Activated naive CD4-positive, alpha-beta T cell treated with anti-CD3 and anti-CD28 coated beads, Interleukin-2, amount 50 U/mL, for 24 hours (primary cell): ENCODE measurements around the gene TMEM59L.
A peak's percentile ranks its signal among the peaks of the same experiment; 100 is the strongest.

ENCODE experiments used
- H3K27ac Mint-ChIP-seq: one replicate; pipeline ENCODE4 v1.8.0; 2021; ENCODE audit warnings: mild to moderate bottlenecking, mixed read lengths
- H3K27me3 Mint-ChIP-seq: one replicate; pipeline ENCODE4 v1.8.0; 2021; ENCODE audit warnings: mixed read lengths
- H3K36me3 Mint-ChIP-seq: one replicate; pipeline ENCODE4 v1.8.0; 2021; ENCODE audit warnings: mixed read lengths
- H3K4me1 Mint-ChIP-seq: one replicate; pipeline ENCODE4 v1.8.0; 2021; ENCODE audit warnings: mixed read lengths
- H3K4me3 Mint-ChIP-seq: one replicate; pipeline ENCODE4 v1.8.0; 2021; ENCODE audit warnings: mild to moderate bottlenecking, mixed read lengths
- H3K9me3 Mint-ChIP-seq: one replicate; pipeline ENCODE4 v1.8.0; 2021; ENCODE audit warnings: mixed read lengths

The TMEM59L gene

DNA sequence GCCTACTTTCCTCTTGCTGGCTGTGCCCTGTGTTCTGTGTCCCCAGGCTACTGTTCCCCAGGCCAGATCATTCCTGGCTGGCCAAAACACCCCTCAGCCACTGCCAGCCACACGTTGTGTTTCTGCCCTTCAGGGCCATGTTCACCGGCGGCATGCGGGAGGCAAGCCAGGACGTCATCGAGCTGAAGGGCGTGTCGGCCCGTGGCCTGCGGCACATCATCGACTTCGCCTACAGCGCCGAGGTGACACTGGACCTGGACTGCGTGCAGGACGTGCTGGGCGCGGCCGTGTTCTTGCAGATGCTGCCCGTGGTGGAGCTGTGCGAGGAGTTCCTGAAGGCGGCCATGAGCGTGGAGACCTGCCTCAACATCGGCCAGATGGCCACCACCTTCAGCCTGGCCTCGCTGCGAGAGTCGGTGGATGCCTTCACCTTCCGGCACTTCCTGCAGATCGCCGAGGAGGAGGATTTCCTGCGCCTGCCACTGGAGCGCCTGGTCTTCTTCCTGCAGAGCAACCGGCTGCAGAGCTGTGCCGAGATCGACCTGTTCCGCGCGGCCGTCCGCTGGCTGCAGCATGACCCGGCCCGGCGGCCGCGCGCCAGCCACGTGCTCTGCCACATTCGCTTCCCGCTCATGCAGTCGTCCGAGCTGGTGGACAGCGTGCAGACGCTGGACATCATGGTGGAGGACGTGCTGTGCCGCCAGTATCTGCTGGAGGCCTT, 55.0 kb downstream of the TMEM59L start:
- Mint-ChIP-seq H3K27me3 (no peaks in the 10 kb centered on the region), H3K9me3 (no peaks in the 10 kb centered on the region), H3K27ac (no peak overlapping the region), H3K4me3 (no peak overlapping the region), H3K4me1 (peaks cover 14% of the 10 kb centered on the region), H3K36me3 (no peaks in the 10 kb centered on the region)

DNA sequence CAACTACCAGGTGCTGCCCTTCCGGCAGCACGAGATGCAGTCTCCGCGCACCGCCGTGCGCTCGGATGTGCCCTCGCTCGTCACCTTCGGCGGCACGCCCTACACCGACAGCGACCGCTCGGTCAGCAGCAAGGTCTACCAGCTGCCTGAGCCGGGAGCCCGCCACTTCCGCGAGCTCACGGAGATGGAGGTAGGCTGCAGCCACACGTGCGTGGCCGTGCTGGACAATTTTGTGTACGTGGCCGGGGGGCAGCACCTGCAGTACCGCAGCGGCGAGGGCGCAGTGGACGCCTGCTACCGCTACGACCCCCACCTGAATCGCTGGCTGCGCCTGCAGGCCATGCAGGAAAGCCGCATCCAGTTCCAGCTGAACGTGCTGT, 55.6 kb downstream of the TMEM59L start:
- H3K9me3 Mint-ChIP-seq: no peaks in the 10 kb centered on the region
- H3K27me3 Mint-ChIP-seq: no peaks in the 10 kb centered on the region
- H3K4me1 Mint-ChIP-seq: peaks cover 9% of the 10 kb centered on the region
- no peak overlapping the region for H3K4me3 Mint-ChIP-seq
- H3K36me3 Mint-ChIP-seq: no peaks in the 10 kb centered on the region
- no peak overlapping the region for H3K27ac Mint-ChIP-seq

DNA sequence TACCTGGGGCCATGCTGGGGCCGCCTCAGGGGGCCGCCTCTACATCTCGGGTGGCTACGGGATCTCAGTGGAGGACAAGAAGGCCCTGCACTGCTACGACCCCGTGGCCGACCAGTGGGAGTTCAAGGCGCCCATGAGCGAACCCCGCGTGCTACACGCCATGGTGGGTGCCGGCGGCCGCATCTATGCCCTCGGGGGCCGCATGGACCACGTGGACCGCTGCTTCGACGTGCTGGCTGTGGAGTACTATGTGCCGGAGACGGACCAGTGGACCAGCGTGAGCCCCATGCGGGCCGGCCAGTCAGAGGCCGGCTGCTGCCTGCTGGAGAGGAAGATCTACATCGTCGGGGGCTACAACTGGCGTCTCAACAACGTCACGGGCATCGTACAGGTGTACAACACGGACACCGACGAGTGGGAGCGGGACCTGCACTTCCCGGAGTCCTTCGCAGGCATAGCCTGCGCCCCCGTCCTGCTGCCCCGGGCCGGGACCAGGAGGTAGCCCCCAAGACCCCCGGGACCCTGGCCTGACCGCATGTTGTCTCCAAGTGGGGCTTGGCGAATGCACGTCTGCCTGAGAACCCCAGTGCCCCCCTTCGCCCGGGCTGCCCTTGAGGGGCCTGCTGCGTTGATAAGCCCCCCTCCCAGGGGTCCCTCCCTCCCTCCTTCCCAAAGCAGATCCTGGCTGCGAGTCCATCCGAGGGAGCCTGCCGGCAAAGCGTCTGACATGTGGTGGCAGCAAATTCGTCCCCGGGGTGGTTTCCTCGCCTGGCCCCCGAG, 56.3 kb downstream of the TMEM59L start:
- Mint-ChIP-seq H3K4me3 (no peak overlapping the region), H3K4me1 (peaks cover 4% of the 10 kb centered on the region), H3K27me3 (no peaks in the 10 kb centered on the region), H3K27ac (no peak overlapping the region), H3K9me3 (no peaks in the 10 kb centered on the region), H3K36me3 (no peaks in the 10 kb centered on the region)

DNA sequence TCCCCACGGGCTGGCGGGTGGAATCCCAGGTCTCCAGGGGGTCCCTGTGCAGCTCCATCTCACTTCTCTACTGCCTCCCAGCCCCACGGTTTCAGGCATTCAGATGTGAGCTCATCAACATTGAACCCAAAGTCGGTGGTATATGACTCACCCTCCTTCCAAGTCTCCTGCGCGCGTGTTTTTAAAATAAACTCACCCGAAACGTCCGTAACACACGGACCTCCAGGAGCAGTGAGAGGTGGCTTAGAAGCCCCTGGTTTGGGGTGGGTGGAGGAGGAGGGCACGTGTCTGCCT, 56.8 kb downstream of the TMEM59L start:
- no peaks in the 10 kb centered on the region for H3K4me1 Mint-ChIP-seq
- no peak overlapping the region for H3K4me3 Mint-ChIP-seq
- no peaks in the 10 kb centered on the region for H3K27me3 Mint-ChIP-seq
- no peaks in the 10 kb centered on the region for H3K36me3 Mint-ChIP-seq
- no peak overlapping the region for H3K27ac Mint-ChIP-seq
- H3K9me3 Mint-ChIP-seq: no peaks in the 10 kb centered on the region

DNA sequence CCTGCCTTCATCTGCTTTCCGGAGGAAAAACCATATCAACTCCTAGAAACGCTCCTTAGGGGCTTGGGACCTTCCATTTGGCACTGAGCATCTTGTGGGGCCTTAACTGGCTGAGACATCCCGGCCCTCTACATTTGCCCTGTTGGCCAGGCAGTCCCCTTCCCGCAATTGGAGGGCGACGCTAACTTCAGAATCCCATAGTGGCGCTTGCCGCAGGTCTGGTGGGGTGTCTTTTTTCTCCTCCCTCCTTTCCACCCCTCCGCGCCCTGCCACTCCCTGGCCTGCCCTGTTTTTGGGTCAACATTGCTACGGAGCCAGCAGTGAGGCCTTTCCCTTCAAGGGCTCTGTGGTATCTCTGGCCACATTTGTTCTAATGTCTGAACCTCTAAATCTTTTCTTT, 57.2 kb downstream of the TMEM59L start:
- peak overlapping the region; percentile 57 for H3K27ac Mint-ChIP-seq
- no peaks in the 10 kb centered on the region for H3K36me3 Mint-ChIP-seq
- H3K4me1 Mint-ChIP-seq: no peaks in the 10 kb centered on the region
- no peaks in the 10 kb centered on the region for H3K27me3 Mint-ChIP-seq
- H3K4me3 Mint-ChIP-seq: no peak overlapping the region
- no peaks in the 10 kb centered on the region for H3K9me3 Mint-ChIP-seq

DNA sequence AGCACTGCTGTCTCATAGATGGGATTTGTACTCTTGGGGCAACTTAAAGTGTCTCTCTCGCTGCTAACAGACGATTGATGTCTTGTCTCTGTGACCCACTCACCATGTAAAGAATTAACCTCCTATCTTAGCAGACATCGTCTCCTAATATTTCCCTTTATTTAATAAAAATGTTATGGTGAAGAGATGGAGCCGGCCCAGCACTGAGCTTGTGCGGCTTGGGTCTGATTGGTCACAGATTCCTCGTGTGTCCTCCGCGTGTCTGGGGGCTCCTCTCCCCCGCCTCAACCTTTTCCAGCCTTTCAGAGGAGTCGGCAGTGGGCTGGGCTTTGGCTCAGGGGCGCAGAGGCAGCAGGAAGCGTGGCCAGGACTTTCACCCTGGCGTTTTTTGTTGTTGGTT, 57.6 kb downstream of the TMEM59L start:
- no peaks in the 10 kb centered on the region for H3K4me1 Mint-ChIP-seq
- H3K27me3 Mint-ChIP-seq: no peaks in the 10 kb centered on the region
- no peaks in the 10 kb centered on the region for H3K36me3 Mint-ChIP-seq
- no peak overlapping the region for H3K4me3 Mint-ChIP-seq
- no peak overlapping the region for H3K27ac Mint-ChIP-seq
- no peaks in the 10 kb centered on the region for H3K9me3 Mint-ChIP-seq
